SJSA1 (cell line): Measurements from ENCODE around the gene CPB2. TPM values are rescaled to one million over a fixed set of nuclear protein-coding genes. Genes with fewer than 3 reads are reported as not detected.

ENCODE experiments used
- DNase-seq, 2 experiments: peaks; one replicate each; pipeline ENCODE4 v3.0.0-alpha.2; 2015 to 2020; ENCODE audit warnings: low spot score in 2 of 2, low read depth in 1 of 2
- H3K27ac ChIP-seq: fragments of 250-450 bp; sonication (Bioruptor Pico); 2 replicates; pipeline ENCODE4 v1.5.1; 2020; ENCODE audit warnings: mild to moderate bottlenecking, moderate library complexity
- H3K27me3 ChIP-seq: fragments of 250-450 bp; sonication (Bioruptor Pico); replicated peaks from 2 replicates; pipeline ENCODE4 v1.5.1; 2020; ENCODE audit warnings: mild to moderate bottlenecking, moderate library complexity
- H3K36me3 ChIP-seq: fragments of 250-450 bp; sonication (Bioruptor Pico); 2 replicates; pipeline ENCODE4 v1.5.1; 2020; ENCODE audit warnings: mild to moderate bottlenecking
- H3K4me1 ChIP-seq: fragments of 250-450 bp; sonication (Bioruptor Pico); replicated peaks from 2 replicates; pipeline ENCODE4 v1.6.1; 2021; ENCODE audit warnings: mild to moderate bottlenecking
- H3K4me3 ChIP-seq: fragments of 250-450 bp; sonication (Bioruptor Pico); 2 replicates; pipeline ENCODE4 v1.5.1; 2020; ENCODE audit warnings: mild to moderate bottlenecking
- H3K9me3 ChIP-seq: fragments of 250-450 bp; sonication (Bioruptor Pico); replicated peaks from 2 replicates; pipeline ENCODE4 v1.5.1; 2020; ENCODE audit warnings: mild to moderate bottlenecking
- total RNA-seq: library from RNA; depleted of rRNA; stranded (reverse); fragments of >200 nt; shearing (Covaris generic); gene quantifications from 2 replicates; pipeline ENCODE4 v1.2.3, GENCODE V29; 2014

CPB2 gene
- total RNA-seq, 1 experiment from 2014 or later: not detected

GRCh38 chr13:46040763-46041162 lies 64.1 kb downstream of the CPB2 start:
- DNase-seq: no peak
- peaks cover 16% of the 10 kb centered on the region for H3K36me3 ChIP-seq
- H3K4me1 ChIP-seq: no peaks in the 10 kb centered on the region
- H3K27me3 ChIP-seq: no peaks in the 10 kb centered on the region
- H3K27ac ChIP-seq: no peak overlapping the region
- H3K9me3 ChIP-seq: no peaks in the 10 kb centered on the region
- no peak overlapping the region for H3K4me3 ChIP-seq

GRCh38 chr13:46039411-46040182 lies 65.2 kb downstream of the CPB2 start:
- peaks cover 16% of the 10 kb centered on the region for H3K36me3 ChIP-seq
- no peak overlapping the region for H3K27ac ChIP-seq
- DNase-seq: no peak
- H3K4me1 ChIP-seq: no peaks in the 10 kb centered on the region
- no peaks in the 10 kb centered on the region for H3K27me3 ChIP-seq
- no peak overlapping the region for H3K4me3 ChIP-seq
- H3K9me3 ChIP-seq: no peaks in the 10 kb centered on the region

GRCh38 chr13:46038296-46038695 lies 66.5 kb downstream of the CPB2 start:
- Histone ChIP-seq H3K27me3 (no peaks in the 10 kb centered on the region), H3K9me3 (no peaks in the 10 kb centered on the region), H3K4me3 (no peak overlapping the region), H3K27ac (no peak overlapping the region), H3K36me3 (peaks cover 16% of the 10 kb centered on the region), H3K4me1 (no peaks in the 10 kb centered on the region)
- DNase-seq: no peak

GRCh38 chr13:46035066-46035465 lies 69.8 kb downstream of the CPB2 start:
- Histone ChIP-seq H3K9me3 (no peaks in the 10 kb centered on the region), H3K27me3 (no peaks in the 10 kb centered on the region), H3K4me3 (no peak overlapping the region), H3K4me1 (no peaks in the 10 kb centered on the region), H3K36me3 (peaks cover 18% of the 10 kb centered on the region), H3K27ac (no peak overlapping the region)
- DNase-seq: no peak

- Histone ChIP-seq H3K36me3 (peaks cover 8% of the 10 kb centered on the region), H3K4me1 (no peaks in the 10 kb centered on the region), H3K4me3 (no peak overlapping the region), H3K27ac (no peak overlapping the region), H3K27me3 (no peaks in the 10 kb centered on the region), H3K9me3 (no peaks in the 10 kb centered on the region)
- DNase-seq: no peak
Measured at GRCh38 chr13:46032341-46032740, 72.5 kb downstream of the CPB2 start.

- no peak overlapping the region for H3K4me3 ChIP-seq
- H3K4me1 ChIP-seq: no peaks in the 10 kb centered on the region
- peaks cover 4% of the 10 kb centered on the region for H3K36me3 ChIP-seq
- no peaks in the 10 kb centered on the region for H3K27me3 ChIP-seq
- H3K9me3 ChIP-seq: no peaks in the 10 kb centered on the region
- no peak for DNase-seq
- no peak overlapping the region for H3K27ac ChIP-seq
Measured at GRCh38 chr13:46031581-46032263, 73.1 kb downstream of the CPB2 start.

GRCh38 chr13:46025157-46025556 lies 79.7 kb downstream of the CPB2 start:
- H3K27ac ChIP-seq: no peak overlapping the region
- H3K27me3 ChIP-seq: no peaks in the 10 kb centered on the region
- no peak overlapping the region for H3K4me3 ChIP-seq
- H3K9me3 ChIP-seq: no peaks in the 10 kb centered on the region
- no peak for DNase-seq
- H3K4me1 ChIP-seq: no peaks in the 10 kb centered on the region
- H3K36me3 ChIP-seq: peaks cover 2% of the 10 kb centered on the region; the same call in 1 of the 2 replicates

- no peak overlapping the region for H3K27ac ChIP-seq
- no peak for DNase-seq
- H3K36me3 ChIP-seq: peaks cover 2% of the 10 kb centered on the region; the same call in 1 of the 2 replicates
- no peaks in the 10 kb centered on the region for H3K27me3 ChIP-seq
- no peak overlapping the region for H3K4me3 ChIP-seq
- no peaks in the 10 kb centered on the region for H3K4me1 ChIP-seq
- no peaks in the 10 kb centered on the region for H3K9me3 ChIP-seq
Measured at GRCh38 chr13:46022481-46022880, 82.4 kb downstream of the CPB2 start.

GRCh38 chr13:46016216-46016615 lies 88.6 kb downstream of the CPB2 start:
- Histone ChIP-seq H3K27me3 (no peaks in the 10 kb centered on the region), H3K4me1 (no peaks in the 10 kb centered on the region), H3K9me3 (no peaks in the 10 kb centered on the region), H3K36me3 (peaks cover 14% of the 10 kb centered on the region), H3K4me3 (no peak overlapping the region), H3K27ac (no peak overlapping the region)
- DNase-seq: no peak

GRCh38 chr13:46015366-46015765 lies 89.5 kb downstream of the CPB2 start:
- no peak overlapping the region for H3K27ac ChIP-seq
- H3K27me3 ChIP-seq: no peaks in the 10 kb centered on the region
- no peak overlapping the region for H3K4me3 ChIP-seq
- H3K36me3 ChIP-seq: peaks cover 16% of the 10 kb centered on the region
- H3K4me1 ChIP-seq: no peaks in the 10 kb centered on the region
- no peak for DNase-seq
- no peaks in the 10 kb centered on the region for H3K9me3 ChIP-seq

- H3K4me3 ChIP-seq: no peak overlapping the region
- peaks cover 31% of the 10 kb centered on the region for H3K36me3 ChIP-seq
Measured at GRCh38 chr13:46012404-46012803, 92.4 kb downstream of the CPB2 start.

GRCh38 chr13:46010148-46010547 lies 94.7 kb downstream of the CPB2 start:
- peaks cover 34% of the 10 kb centered on the region for H3K36me3 ChIP-seq
- no peak overlapping the region for H3K4me3 ChIP-seq
- no peak overlapping the region for H3K27ac ChIP-seq
- DNase-seq: no peak
- H3K9me3 ChIP-seq: no peaks in the 10 kb centered on the region
- H3K4me1 ChIP-seq: no peaks in the 10 kb centered on the region
- H3K27me3 ChIP-seq: no peaks in the 10 kb centered on the region

More at GRCh38 chr13:46012404-46012803, 92.4 kb downstream of the CPB2 start:
- no peak for DNase-seq
- Histone ChIP-seq H3K9me3 (no peaks in the 10 kb centered on the region), H3K4me1 (no peaks in the 10 kb centered on the region), H3K27me3 (no peaks in the 10 kb centered on the region), H3K27ac (no peak overlapping the region)

- H3K27me3 ChIP-seq: no peaks in the 10 kb centered on the region
- no peak overlapping the region for H3K4me3 ChIP-seq
- peaks cover 34% of the 10 kb centered on the region for H3K36me3 ChIP-seq
- H3K9me3 ChIP-seq: no peaks in the 10 kb centered on the region
- no peaks in the 10 kb centered on the region for H3K4me1 ChIP-seq
- H3K27ac ChIP-seq: no peak overlapping the region
- no peak for DNase-seq
Measured at GRCh38 chr13:46008631-46009030, 96.2 kb downstream of the CPB2 start.

GRCh38 chr13:46006688-46007452 lies 98.0 kb downstream of the CPB2 start:
- Histone ChIP-seq H3K9me3 (no peaks in the 10 kb centered on the region), H3K36me3 (peaks cover 47% of the 10 kb centered on the region), H3K27ac (no peak overlapping the region), H3K27me3 (no peaks in the 10 kb centered on the region), H3K4me1 (no peaks in the 10 kb centered on the region), H3K4me3 (no peak overlapping the region)
- no peak for DNase-seq
